ENCODE measurements around the gene FCN1. TPM values are rescaled to one million over a fixed set of nuclear protein-coding genes. Genes with fewer than 3 reads are reported as not detected.

The FCN1 gene
- total and polyA plus RNA-seq, 10 of the 15 experiments (the other 5 are each of a cell fraction or from before 2014, with no cell fraction given): 0.08 TPM; not detected in 9

DNA sequence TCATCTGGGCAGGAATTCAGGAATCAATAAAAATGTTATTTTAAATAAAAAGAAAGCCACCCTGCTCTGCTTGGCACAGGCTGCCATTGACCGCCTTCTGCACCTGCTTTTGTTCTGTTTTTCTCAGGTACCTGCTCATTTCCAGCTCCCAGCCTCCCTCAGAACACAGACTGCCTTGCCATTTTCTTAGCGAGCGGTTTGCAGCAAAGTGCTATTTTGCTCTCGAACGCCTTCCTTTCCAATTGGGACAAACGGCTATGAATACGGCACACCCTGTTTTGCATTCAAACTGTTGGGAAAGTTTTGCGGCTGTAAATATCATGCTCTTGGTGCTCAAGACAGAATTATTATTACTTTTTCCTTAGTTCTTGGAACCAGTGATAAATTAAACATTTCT is 25.1 kb upstream of the FCN1 start:
- H3K79me2 ChIP-seq (ENCODE audit: control insufficient read depth, insufficient read depth, low read length): no peaks in the 10 kb centered on the region
- in situ Hi-C loops (cut with MboI): no loop called here
- H3K9ac ChIP-seq (ENCODE audit: control insufficient read depth, insufficient read depth, low read length): no peak overlapping the region
- ChIA-PET POLR2A (no interaction called here), RAD21 (ENCODE audit: unreplicated experiment) (no interaction called here), CTCF (no interaction called here), SMC1A (ENCODE audit: uncharacterized antibody, unreplicated experiment) (interaction anchor here (0.6 kb wide), 1 partner anchor 19 kb away, joined by 3 read pairs; no protein-coding TSS in a partner anchor)
- peaks cover under 1% of the 10 kb centered on the region for H3K4me1 ChIP-seq (ENCODE audit: control insufficient read depth, insufficient read depth, low read length)
- H3K27me3 ChIP-seq (replicated peaks in 1 of 2; ENCODE audit: control insufficient read depth in 2 of 2, insufficient read depth in 2 of 2, low read length in 1 of 2): no peaks in the 10 kb centered on the region; a peak in 2 of 4 replicates
- H3K4me2 ChIP-seq (ENCODE audit: control insufficient read depth, insufficient read depth): no peak overlapping the region
- no peak overlapping the region for H3K4me3 ChIP-seq
- no peaks in the 10 kb centered on the region for H3K36me3 ChIP-seq (ENCODE audit: control insufficient read depth in 2 of 2, insufficient read depth in 2 of 2, low read length in 1 of 2)
- no peaks in the 10 kb centered on the region for H4K20me1 ChIP-seq (ENCODE audit: control insufficient read depth, insufficient read depth)
- no TSS peak for BruUV-seq (replicated peaks)
- H3K9me3 ChIP-seq (replicated peaks; ENCODE audit: control insufficient read depth, insufficient read depth, low read length): no peaks in the 10 kb centered on the region
- no peak overlapping the region for H2AFZ ChIP-seq (ENCODE audit: control insufficient read depth, low read depth, low read length)
- ATAC-seq: no peak
- WGBS (ENCODE audit: insufficient coverage, insufficient replicate concordance, low lambda C conversion rate, missing lambda C conversion rate): 42% methylated on average over 8 of the region's 8 CpGs
- intact Hi-C loops (cut with micrococcal nuclease; ENCODE audit: unreplicated experiment): no loop called here
- no peak for DNase-seq (ENCODE audit: low read depth, low spot score)
- H3K27ac ChIP-seq (ENCODE audit: control insufficient read depth, insufficient read depth): no peak overlapping the region
- FAIRE-seq: no peak
- no peak for TF ChIP-seq RBBP5 (conservative IDR thresholded peaks at IDR 0.05)
- TF ChIP-seq ZNF274 (IDR thresholded peaks at IDR 0.05; ENCODE audit: insufficient read depth, insufficient read length): no peak
- no peak for TF ChIP-seq CHD4 (IDR thresholded peaks at IDR 0.05)
- TF ChIP-seq MEF2A (IDR thresholded peaks at IDR 0.05; ENCODE audit: insufficient read depth, low read depth, low read length): no peak
- no peak for TF ChIP-seq BRCA1 (IDR thresholded peaks at IDR 0.05; ENCODE audit: low read depth, low read length)
- no peak for TF ChIP-seq PML (IDR thresholded peaks at IDR 0.05; ENCODE audit: low read length)
- TF ChIP-seq SMC3 (IDR thresholded peaks at IDR 0.05; ENCODE audit: borderline replicate concordance, low read length): no peak
- TF ChIP-seq JUND (IDR thresholded peaks at IDR 0.05; ENCODE audit: low read depth, low read length): no peak
- TF ChIP-seq, protein P1, sequence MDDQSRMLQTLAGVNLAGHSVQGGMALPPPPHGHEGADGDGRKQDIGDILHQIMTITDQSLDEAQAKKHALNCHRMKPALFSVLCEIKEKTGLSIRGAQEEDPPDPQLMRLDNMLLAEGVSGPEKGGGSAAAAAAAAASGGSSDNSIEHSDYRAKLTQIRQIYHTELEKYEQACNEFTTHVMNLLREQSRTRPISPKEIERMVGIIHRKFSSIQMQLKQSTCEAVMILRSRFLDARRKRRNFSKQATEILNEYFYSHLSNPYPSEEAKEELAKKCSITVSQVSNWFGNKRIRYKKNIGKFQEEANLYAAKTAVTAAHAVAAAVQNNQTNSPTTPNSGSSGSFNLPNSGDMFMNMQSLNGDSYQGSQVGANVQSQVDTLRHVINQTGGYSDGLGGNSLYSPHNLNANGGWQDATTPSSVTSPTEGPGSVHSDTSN (IDR thresholded peaks at IDR 0.05; ENCODE audit: insufficient replicate concordance, low read depth, low read length): no peak
- TF ChIP-seq HDAC2 (IDR thresholded peaks at IDR 0.05): no peak
- no peak for TF ChIP-seq CTCF (IDR thresholded peaks at IDR 0.05 in 2 of 3, conservative IDR thresholded peaks at IDR 0.05 in 1 of 3; ENCODE audit: control insufficient read depth in 2 of 3, extremely low read depth in 1 of 3, insufficient read depth in 1 of 3, low read depth in 3 of 3, low read length in 3 of 3)
- no peak for TF ChIP-seq TAF1 (IDR thresholded peaks at IDR 0.05; ENCODE audit: borderline replicate concordance, low read depth, low read length)
- TF ChIP-seq NR2F1 (conservative IDR thresholded peaks at IDR 0.05): no peak
- TF ChIP-seq IRF3 (IDR thresholded peaks at IDR 0.05): no peak
- TF ChIP-seq DPF2 (IDR thresholded peaks at IDR 0.05): no peak
- no peak for TF ChIP-seq CEBPB (IDR thresholded peaks at IDR 0.05; ENCODE audit: borderline replicate concordance in 1 of 2, low read depth in 2 of 2, low read length in 2 of 2)
- no peak for TF ChIP-seq BCL3 (IDR thresholded peaks at IDR 0.05; ENCODE audit: borderline replicate concordance, insufficient read depth, low read depth, low read length, poor library complexity, severe bottlenecking)

Measured in GM12878 (cell line).